Activated naive CD4-positive, alpha-beta T cell treated with anti-CD3 and anti-CD28 coated beads, Interleukin-2, amount 50 U/mL, for 72 hours (primary cell): Measurements from ENCODE around the gene JAZF1. TPM values are rescaled to one million over a fixed set of nuclear protein-coding genes. Genes with fewer than 3 reads are reported as not detected.

Experiments used
- ATAC-seq, 2 donors: fragments of 150-1000 bp; cut with Tn5 transposase; 2 replicates each; pipeline ENCODE4 v1.10.0; 2021; ENCODE audit warnings: mild to moderate bottlenecking in 2 of 2, moderate library complexity in 2 of 2
- DNase-seq, 2 donors: peaks; one replicate each; pipeline ENCODE4 v3.0.0; 2021 to 2022; ENCODE audit warnings: low spot score in 2 of 2
- H3K27ac Mint-ChIP-seq, 2 donors: one replicate each; pipeline ENCODE4 v1.8.0; 2022; ENCODE audit warnings: mild to moderate bottlenecking in 2 of 2, mixed read lengths in 2 of 2
- H3K36me3 Mint-ChIP-seq, 2 donors: one replicate each; pipeline ENCODE4 v1.8.0; 2022; ENCODE audit warnings: mixed read lengths in 2 of 2
- H3K9me3 Mint-ChIP-seq, 2 donors: one replicate each; pipeline ENCODE4 v1.8.0; 2022; ENCODE audit warnings: mixed read lengths in 2 of 2
- total RNA-seq, 2 donors: library from RNA; stranded (reverse); gene quantifications; one replicate each; pipeline ENCODE4 v1.2.3, GENCODE V29; 2022

JAZF1 gene
- 1 to 10 TPM; 3.3 to 3.4 TPM for total RNA-seq

DNA sequence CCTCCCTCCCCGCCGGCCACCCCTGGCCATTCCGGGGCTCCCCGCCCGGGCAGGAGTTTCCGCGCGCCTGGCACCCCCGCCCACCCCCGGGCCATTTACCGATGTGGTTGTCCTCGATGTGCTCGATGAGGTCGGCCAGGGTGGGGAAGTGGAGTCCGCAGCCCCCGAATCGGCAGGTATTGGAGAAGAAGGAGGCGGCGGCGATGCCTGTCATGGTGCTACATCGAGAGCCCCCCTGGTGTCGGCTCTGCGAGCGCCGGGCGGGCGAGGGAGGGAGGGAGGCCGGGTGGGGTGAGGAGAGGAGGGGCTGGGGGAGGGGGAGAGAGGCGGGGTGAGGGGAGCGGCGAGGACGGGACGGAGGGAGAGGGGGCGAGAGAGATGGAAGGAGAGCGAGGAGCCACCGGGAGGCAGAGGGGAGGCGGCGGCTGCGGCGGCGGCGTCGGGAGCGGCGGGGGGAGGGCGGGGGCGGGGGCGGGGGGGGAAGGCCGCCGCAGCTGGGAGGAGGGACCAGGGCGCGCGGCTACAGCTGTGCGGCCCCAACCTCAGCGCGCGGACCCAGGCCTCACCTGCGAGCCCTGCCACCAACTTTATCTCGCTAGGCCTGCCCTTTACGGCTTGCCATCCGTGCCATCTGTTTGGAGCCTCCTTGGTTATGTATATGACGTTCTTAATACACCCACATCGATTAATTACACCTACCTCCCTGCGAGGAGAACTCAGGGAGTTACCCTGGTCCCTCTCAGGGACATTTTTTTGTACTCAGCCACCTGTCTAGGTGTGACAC, at the start of gene JAZF1:
JAZF1 (minus strand) TSS at position 432 of the 784 bp plus-strand sequence.
- peak; percentile 46 to 49 for ATAC-seq
- peak; percentile 35 to 60 for DNase-seq
- Mint-ChIP-seq H3K36me3 (no peaks in the 10 kb centered on the region), H3K27ac (peak within 1 kb of the TSS; percentile 44 to 85), H3K9me3 (no peaks in the 10 kb centered on the region)

DNA sequence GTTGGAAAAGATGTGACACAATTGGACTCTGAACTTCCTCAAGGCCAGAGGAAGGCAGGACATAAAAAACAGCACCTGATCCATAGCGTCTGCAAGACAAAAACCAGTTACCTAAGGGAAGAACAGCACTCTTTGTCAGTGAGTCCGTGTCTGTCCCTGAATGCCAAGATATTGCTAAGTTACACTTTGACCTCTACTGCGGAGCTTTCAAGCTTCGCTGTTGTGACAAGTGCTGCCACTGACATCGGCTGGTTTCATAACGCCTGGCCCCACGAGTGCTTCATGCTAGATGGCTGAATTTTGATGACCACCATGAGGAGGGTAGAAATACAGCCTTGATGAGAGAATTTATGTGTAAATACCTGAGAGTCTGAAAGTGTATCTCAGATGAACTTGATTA, 49.7 kb upstream of the JAZF1 start:
- no peak overlapping the region for H3K27ac Mint-ChIP-seq
- H3K36me3 Mint-ChIP-seq: no peaks in the 10 kb centered on the region
- H3K9me3 Mint-ChIP-seq: no peaks in the 10 kb centered on the region
- ATAC-seq (no peak), DNase-seq (no peak)

DNA sequence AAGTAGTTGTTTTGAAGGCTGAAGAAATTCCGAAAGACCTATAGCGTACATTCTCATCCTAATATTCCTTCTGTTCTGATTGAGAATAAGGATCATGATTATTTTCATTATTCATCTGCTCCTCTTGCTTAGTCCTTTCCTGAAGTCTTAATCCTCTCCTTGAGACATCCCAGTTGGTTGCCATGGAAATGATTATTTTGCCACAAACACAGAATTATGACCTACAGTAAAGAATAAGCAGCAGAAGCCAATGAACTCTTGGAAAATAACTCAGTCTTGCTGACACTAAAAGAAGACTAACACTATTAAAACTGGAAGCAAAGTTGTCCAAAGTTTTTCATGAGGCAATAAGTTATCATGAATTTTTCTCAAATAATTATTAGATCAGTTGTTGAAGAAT, 47.8 kb upstream of the JAZF1 start:
- Mint-ChIP-seq H3K27ac (no peak overlapping the region), H3K36me3 (no peaks in the 10 kb centered on the region), H3K9me3 (no peaks in the 10 kb centered on the region)
- DNase-seq (no peak), ATAC-seq (no peak)

DNA sequence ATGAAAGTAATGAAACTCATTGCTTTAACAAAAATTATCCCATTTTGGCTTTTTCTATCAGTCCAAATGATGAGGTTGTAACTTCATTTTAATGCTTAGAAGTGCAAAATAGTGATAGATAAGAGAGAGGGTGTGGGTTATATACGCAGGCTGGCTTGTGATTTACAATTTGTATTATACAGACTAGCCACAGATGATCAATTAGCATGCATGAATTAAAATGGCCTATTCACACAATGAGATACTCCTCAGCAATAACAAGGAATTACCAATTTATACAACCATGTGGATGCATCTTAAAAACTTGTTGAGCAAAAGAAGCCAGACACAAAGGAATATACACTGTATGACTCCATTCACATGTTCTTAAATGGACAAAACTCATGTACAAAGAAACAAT, 45.4 kb upstream of the JAZF1 start:
- no peak for ATAC-seq
- no peak for DNase-seq
- no peaks in the 10 kb centered on the region for H3K36me3 Mint-ChIP-seq
- no peaks in the 10 kb centered on the region for H3K9me3 Mint-ChIP-seq
- H3K27ac Mint-ChIP-seq: no peak overlapping the region

DNA sequence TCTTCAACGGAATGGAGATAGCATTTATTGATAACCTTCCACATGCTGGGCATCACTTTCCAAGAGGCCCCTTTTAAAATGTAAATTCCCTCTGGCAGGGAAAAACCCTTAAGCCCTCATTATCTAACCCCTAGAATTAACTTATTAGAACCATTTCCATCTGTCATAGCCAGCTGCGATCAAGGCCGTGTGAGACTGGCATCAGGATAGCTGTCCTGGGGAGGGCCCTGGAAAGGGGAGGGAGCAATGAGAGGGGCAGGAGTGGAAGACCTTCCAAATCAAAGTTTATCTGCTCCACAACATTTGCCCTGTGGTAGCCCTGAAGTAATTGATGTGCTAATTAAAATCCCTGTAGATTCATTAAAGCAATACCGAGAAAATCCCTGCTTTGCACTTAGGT, 45.0 kb upstream of the JAZF1 start:
- H3K9me3 Mint-ChIP-seq: no peaks in the 10 kb centered on the region
- no peak overlapping the region for H3K27ac Mint-ChIP-seq
- DNase-seq: no peak
- ATAC-seq: no peak
- no peaks in the 10 kb centered on the region for H3K36me3 Mint-ChIP-seq

DNA sequence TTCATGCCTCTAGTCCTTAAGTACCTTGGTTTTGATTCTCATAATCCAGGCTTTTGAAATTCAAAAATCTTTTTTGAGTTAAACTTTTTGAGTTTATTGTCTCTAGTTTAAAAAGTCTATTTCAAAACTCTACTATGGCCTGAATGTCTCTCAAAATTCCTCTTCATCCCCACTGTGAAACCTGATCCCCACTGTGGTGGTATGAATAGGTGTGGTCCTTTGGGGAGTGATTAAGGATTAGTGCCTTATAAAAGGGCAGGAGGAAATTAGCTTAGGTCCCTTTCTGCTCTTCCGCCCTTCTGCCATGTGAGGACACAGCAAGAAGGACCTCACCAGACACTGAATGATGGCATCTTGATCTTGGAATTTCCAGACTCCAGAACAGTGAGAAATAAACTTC, 44.1 kb upstream of the JAZF1 start:
- Mint-ChIP-seq H3K36me3 (no peaks in the 10 kb centered on the region), H3K27ac (no peak overlapping the region), H3K9me3 (peaks cover 0 to 4% of the 10 kb centered on the region in 2 donors)
- ATAC-seq: no peak
- no peak for DNase-seq

DNA sequence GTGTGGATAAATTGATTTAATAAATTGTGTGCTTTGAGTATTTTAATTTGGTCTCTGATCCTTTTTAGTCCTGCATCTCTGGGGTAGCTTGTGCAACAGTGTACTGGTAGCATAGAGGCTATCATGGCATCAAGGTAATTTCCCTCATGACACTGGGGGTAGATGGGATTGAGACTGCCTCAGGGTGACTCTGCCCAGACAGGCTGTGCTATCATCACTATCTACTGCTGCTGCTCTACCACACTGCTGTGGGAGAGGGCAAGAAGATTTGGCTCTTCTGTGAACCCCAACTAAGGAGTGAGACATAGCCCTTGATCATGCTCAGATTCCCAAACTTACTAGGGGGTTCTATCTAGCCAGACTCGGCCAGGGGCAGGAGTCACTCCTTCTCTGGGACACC, 43.6 kb upstream of the JAZF1 start:
- DNase-seq: no peak
- Mint-ChIP-seq H3K9me3 (peaks cover 0 to 4% of the 10 kb centered on the region in 2 donors), H3K36me3 (no peaks in the 10 kb centered on the region), H3K27ac (no peak overlapping the region)
- no peak for ATAC-seq

DNA sequence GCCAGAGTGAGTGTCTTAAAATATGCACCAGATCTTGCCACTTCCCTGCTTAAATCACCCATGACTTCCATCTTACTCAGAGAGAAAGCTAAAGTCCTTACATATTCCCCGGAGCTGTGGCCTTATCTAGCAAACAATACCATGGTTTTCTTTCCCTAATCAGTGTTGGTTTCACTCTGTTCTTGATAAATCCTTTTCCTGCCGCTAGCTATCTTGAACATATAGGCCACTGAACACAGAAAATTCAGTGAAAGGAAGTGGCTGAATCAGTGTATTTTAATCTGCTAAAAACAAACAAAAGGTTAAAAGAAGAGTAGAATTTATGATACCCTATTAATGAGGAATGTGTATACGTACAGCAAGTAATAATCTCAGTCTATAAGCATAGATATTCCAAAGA, 42.0 kb upstream of the JAZF1 start:
- no peak for ATAC-seq
- H3K27ac Mint-ChIP-seq: no peak overlapping the region
- peaks cover 0 to 4% of the 10 kb centered on the region in 2 donors for H3K9me3 Mint-ChIP-seq
- no peak for DNase-seq
- H3K36me3 Mint-ChIP-seq: no peaks in the 10 kb centered on the region

DNA sequence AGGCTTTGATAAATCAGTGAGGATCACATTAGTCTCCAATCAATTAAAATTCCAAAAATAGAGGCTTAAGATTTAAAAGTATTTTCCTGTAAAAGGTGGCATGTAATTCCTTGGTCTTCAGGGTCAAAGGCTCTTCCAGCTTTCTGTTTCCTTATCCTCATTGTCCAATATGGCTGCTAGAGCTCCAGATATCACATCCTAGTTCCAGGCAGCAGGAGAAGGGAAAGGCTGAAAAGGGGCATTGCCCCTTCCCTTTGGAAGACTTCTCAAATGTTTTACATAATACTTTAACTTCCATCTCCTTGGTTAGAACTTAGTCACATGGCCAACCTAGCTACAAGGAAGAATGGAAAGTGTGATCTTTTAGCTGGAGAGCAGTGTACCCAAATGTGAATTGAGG, 39.2 kb upstream of the JAZF1 start:
- no peaks in the 10 kb centered on the region for H3K36me3 Mint-ChIP-seq
- H3K27ac Mint-ChIP-seq: no peak overlapping the region
- H3K9me3 Mint-ChIP-seq: peaks cover 0 to 4% of the 10 kb centered on the region in 2 donors
- ATAC-seq (no peak), DNase-seq (no peak)

DNA sequence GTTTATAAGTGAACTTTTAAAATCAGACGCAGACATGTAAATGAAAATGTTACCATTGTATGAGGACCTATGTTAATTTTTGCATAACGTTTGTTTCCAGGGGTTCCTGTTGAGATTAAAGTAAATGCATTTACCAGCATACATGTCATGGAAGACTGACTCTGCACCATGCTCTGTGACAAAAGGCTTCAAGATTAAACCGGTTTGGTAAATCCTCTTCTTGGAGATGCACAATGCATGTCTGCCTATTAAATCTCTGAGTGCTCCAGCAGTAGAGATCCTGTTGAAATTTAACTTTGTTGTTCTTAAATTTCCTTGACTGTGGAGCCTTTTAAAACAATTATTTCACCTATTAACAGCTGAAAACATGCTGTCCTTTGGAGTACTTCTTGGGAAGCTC, 36.5 kb upstream of the JAZF1 start:
- no peak overlapping the region for H3K27ac Mint-ChIP-seq
- DNase-seq (no peak), ATAC-seq (no peak)
- peaks cover 0 to 4% of the 10 kb centered on the region in 2 donors for H3K9me3 Mint-ChIP-seq
- H3K36me3 Mint-ChIP-seq: peaks cover 0 to 3% of the 10 kb centered on the region in 2 donors

DNA sequence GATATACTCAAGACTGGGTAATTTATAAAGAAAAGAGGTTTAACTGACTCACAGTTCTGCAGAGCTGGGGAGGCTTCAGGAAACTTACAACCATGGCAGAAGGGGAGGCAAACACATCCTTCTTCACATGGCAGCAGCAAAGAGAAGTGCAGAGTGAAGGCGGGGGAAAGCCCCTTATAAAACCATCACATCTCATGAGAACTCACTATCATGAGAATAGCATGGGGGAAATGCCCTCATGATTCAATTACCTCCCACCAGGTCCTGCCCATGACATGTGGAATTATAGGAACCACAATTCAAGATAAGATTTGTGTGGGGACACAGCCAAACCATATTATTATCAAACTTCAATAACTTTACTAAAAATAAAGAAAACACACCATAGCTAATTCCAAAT, 30.4 kb upstream of the JAZF1 start:
- Mint-ChIP-seq H3K27ac (no peak overlapping the region), H3K9me3 (peaks cover 13 to 24% of the 10 kb centered on the region in 2 donors), H3K36me3 (peaks cover 8 to 24% of the 10 kb centered on the region in 2 donors)
- no peak for DNase-seq
- peak in 1 of 2 donors; percentile 37 for ATAC-seq

DNA sequence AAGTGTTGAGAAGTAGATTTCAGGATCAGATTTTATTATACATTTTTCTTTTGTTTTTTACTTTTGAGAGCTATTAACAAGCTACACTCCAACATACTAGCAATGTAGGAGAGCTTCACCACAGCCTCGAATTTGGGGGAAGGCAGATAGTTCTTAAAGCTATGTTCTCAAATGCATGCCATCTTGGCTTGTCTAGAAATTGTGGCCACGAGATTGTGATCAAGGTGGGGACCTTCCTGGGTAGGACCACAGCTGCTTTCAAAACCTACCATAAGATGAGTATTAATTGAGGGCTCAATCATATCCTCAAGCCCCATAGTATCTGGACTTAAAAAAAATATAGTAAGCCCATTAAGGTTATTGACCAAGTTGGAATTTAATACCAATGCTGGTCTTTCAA, 27.9 kb upstream of the JAZF1 start:
- peaks cover 8 to 24% of the 10 kb centered on the region in 2 donors for H3K36me3 Mint-ChIP-seq
- ATAC-seq (no peak), DNase-seq (no peak)
- H3K27ac Mint-ChIP-seq: no peak overlapping the region
- peaks cover 13 to 24% of the 10 kb centered on the region in 2 donors for H3K9me3 Mint-ChIP-seq

DNA sequence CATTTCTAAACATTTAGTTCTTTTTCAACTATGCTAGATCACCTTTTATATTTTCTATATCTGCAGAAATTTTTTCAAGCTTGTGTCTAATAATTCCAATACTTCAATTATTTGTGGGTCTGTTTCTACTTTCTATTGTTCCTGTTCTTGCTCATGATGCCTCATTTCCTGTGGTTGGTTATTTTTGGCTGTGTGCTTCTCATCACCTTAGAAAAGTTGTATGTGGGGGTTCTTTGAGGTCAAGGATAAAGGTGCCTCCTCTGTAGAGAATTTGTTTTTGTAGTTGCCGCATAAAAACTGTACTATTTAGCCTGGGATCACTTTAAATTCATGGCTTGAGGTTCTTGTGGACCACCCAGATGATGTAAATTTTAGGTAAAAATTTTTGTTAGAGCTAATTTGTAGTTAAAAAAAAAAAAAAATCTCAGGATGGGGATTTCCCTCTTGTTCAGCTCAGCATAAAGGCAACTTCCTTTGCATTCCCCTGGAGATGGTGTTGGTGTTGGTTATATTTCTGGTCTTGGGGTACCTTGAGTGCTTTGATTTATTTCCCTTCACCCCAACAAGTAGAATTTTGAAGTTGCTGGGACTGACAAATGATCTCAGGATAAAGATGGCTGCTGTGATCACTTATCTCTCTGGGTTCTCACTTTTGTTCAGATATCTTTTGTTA, 27.0 kb upstream of the JAZF1 start:
- H3K9me3 Mint-ChIP-seq: peaks cover 13 to 24% of the 10 kb centered on the region in 2 donors
- peak; percentile 85 to 90 for ATAC-seq
- H3K36me3 Mint-ChIP-seq: peaks cover 8 to 24% of the 10 kb centered on the region in 2 donors
- peak overlapping the region in 1 of 2 donors; percentile 6 for H3K27ac Mint-ChIP-seq
- peak in 1 of 2 donors; percentile 8 for DNase-seq

DNA sequence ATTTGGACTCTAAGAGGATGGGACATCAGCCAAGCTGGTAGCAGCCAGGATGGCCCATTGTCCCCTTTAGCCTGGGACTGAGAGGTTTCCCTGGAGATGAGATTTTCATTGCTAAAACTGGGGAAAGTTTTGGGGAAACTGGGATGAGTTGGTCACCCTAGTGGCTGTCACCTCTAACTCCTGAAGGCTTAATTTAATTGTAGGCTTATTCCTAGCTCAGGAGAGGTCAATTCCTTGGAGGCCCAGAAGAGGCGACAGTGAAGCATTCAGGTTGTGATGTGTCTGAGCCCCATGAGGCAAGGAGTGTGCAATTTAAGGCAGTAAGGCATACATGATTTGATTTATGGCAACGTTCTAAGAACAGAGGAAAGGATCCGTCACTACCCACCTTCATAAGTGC, 24.9 kb upstream of the JAZF1 start:
- Mint-ChIP-seq H3K27ac (no peak overlapping the region), H3K9me3 (peaks cover 13 to 20% of the 10 kb centered on the region in 2 donors), H3K36me3 (peaks cover 8 to 13% of the 10 kb centered on the region in 2 donors)
- ATAC-seq: no peak
- no peak for DNase-seq

DNA sequence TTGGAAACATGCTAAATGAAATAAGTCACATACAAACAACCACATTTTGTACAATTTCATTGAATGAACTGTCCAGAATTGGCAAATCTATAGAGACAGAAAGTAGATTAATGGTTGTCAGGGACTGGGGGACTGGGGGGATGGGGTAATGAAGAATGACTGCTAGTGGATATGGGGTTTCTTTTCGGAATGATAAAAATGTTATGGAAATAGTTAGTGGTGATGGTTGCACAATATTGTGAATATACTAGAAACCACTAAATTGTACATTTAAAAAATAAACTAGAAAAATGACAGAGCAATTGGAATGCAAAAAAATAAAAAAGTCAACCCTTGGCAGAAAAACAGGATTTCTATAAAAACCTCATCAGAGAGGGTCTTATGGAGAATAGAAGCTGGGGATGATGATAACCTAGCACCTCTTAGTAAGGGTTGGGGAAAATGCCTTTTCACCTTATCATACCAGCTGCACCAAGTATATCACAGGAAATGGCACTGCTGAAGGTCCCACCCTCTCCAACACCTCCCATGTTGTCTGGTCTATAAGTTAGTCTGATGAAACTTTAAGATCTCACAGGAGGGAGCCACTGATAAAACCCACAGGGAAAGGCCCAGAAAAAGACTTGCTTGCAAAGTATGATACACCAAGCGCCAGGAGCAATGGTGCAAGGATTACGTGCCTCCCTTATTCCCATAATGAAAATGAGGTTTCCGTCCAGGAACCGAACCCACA, 23.1 kb upstream of the JAZF1 start:
- Mint-ChIP-seq H3K9me3 (peaks cover 7 to 13% of the 10 kb centered on the region in 2 donors), H3K27ac (no peak overlapping the region), H3K36me3 (peaks cover 0 to 8% of the 10 kb centered on the region in 2 donors)
- DNase-seq (no peak), ATAC-seq (no peak)

DNA sequence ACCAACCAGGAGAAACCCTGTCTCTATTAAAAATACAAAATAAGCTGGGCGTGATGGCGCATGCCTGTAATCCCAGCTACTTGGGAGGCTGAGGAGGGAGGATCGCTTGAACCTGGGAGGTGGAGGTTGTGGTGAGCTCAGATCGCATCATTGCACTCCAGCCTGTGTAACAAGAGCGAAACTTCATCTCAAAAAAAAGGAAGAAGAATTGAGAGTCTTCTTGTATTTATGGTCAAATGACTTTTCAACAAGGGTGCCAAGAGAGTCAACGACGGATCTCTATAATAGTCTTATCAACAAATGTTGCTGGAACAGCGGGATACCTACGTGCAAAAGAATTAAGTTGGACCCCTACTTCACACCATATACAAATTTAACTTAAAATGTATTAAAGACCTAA, 21.6 kb upstream of the JAZF1 start:
- Mint-ChIP-seq H3K27ac (no peak overlapping the region), H3K9me3 (peaks cover 7 to 9% of the 10 kb centered on the region in 2 donors), H3K36me3 (peaks cover 0 to 7% of the 10 kb centered on the region in 2 donors)
- no peak for DNase-seq
- ATAC-seq: no peak

DNA sequence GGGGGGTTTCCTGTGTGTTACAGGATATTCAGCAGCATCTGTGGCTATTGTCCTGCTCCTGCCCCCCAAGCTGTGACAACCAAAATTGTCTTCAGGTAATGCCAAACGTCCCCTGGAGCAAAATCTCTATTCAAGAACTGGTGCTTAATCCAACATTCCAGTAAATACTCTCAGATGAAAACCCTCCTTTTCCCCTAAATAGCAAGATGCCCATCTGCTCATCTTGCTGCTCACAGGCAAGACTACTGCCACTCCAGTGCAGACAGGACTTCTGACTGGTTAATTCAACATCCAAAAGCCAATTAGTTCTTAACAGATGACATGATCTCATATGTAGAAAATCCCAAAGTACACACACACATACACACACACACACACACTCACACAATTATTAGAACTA, 20.5 kb upstream of the JAZF1 start:
- ATAC-seq: no peak
- no peaks in the 10 kb centered on the region for H3K36me3 Mint-ChIP-seq
- no peaks in the 10 kb centered on the region for H3K9me3 Mint-ChIP-seq
- DNase-seq: no peak
- no peak overlapping the region for H3K27ac Mint-ChIP-seq
